NCI-H1694 treated with DMSO at 0.1 percent for 48 hours (cell line): ENCODE results near the gene CEP350.
"Not testable (repeated sequence)": the region's sequence is repeated elsewhere in the genome, so short reads cannot be mapped to it uniquely, and the experiment has no call there.

Source experiments
- DNase-seq: peaks from one replicate; lab custom pipeline; 2025; lab: John Stamatoyannopoulos, UW

CEP350 gene

DNA sequence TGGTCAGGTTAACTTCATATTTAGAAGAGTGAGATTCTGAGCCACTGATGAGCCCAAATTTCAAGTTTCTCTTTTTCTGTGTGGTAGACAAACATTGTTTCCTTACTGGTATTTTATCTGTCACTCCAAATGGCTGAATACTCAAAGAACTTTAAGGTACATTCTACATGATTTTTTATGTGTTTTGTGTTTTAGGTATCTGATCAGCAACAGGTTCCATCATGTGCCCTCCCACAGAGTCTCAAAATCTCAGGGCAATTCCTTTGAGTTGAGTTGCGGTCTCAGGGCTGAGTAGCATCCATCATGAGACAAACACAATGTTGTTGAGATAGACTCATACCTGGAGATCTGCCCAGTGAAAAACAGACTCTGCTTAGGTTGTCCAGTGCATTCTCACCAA is 14.7 kb upstream of the CEP350 start:
- no peak for DNase-seq

DNA sequence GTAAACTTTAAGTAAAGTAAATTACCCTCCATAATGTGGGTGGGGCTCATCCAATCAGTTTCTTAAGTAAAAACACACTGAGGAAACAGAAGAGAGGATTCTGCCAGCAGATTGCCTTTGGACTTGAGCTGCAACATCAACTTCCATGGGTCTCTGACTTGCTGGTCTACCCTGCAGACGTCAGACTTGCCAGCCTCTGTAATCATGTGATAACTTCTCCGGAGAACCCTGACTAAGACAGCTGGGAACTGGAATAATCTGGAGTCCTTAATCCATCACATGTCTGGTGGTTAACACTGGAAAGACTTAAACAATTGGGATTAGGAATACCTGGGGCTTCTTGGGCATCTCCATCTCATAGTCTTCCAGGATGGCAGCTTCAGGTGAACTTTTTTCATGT is 13.2 kb upstream of the CEP350 start:
- no peak for DNase-seq

DNA sequence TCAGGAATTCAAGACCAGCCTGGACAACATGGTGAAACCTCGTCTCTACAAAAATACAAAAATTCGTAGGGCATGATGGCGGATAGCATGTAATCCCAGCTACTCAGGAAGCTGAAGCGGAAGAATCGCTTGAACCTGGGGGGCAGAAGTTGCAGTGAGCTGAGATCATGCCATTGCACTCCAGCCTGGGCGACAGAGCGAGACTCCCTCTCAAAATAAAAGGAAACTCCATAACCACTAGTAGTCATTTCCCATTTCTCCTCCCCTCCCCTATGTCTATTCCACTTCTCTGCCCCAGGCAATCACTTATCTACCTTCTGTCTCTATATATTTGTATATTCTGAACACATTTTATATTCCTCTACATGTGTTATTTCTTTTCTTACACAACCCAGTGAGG is 4.0 kb upstream of the CEP350 start:
- DNase-seq, result no peak

DNA sequence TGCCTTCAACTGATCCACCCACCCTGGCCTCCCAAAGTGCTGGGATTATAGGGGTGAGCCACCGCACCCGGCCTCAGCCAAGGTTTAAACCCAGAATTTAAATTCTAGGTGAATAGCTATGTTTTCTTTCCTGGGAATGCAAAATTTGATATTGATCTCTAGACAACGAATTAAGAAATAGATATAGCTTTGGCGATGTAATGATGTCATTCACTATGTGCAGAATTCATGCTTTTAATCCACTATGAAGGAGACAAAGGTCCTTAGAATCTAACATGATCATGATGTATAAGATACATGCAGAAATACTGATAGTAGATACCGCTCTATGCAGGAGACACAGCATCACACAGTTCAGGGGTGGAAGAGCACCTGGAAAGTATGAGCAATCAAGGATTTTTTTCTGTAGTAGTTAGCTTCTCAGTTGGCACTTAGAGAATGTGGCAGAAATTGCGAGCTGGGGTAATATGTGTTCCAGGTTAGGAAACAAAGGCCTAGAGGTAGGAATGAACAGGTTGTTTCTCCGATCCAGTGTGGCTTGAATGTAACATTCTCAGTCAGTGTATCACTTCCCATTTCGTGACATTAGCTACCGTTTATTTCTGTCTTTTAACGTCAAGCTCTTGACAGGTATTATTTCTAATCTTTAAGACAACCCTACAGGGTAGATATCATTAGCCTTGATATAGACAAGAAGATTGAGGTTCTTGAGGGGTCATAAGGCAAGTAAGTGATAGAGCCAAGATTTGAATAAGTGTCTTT is 3.0 kb upstream of the CEP350 start:
- DNase-seq, result no peak

DNA sequence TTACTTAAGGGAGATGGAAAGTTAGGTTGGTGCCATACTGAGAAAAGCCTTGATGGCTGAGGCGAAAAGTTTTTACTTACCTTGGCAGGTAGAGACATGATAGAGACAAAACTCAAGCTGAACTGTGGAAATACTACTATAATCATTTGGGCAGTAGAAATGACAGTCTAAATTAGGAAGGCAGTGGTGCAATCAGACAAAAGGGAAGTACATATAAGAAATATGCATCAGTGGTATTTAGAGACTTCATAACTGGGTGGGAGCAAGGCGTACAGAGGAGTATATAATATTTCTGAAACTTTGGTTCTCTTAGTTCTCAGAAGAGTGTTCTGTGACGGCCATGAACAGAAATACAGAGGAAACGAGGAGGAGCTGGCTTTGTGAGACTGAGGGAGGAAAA is 2.4 kb upstream of the CEP350 start:
- no peak for DNase-seq

DNA sequence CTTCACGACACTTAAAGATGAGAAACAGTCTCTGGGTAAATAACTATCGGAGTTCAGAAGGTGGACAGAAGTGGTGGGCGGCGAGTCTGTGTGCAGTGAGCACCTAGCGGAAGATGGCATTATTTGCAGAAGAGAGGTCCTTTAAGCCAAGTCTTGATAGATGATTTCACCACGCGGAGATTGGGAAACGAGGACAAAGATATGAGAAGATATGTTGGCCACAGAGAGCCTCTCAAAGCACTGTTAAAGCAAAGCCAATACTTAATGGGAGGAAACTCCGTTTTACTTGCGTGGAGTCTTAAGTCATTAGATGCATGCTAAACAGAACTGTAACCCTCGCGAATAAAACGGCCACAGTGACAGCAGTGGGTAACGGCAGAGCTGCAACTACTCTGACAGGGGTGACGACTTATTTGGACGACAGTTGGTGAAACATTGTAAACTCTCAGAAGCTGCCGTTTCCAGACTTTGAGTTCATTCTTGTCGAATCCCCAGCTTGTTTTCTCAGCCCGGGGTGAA is 577 bp upstream of the CEP350 start:
- peak; percentile 69 for DNase-seq

DNA sequence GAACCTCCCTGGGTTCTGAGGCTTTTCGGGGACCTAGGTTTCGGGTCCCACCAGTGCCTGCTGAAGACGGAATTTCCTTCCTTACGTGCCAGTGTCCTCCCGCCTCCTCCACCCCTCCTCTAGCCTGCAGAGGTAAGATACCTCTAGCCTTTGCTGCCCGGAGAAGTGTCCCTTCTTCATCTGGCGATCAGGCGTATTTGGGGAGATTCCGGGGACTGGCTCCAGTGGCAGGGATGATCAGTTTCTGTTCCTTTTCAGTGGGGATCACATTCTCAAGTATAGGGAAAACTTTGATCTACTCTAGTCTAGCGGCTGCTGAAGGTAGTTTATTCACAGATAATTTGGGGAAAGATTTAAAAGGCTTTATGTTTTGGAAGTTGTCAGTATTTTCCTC is 674 bp downstream of the CEP350 start:
- no peak for DNase-seq

DNA sequence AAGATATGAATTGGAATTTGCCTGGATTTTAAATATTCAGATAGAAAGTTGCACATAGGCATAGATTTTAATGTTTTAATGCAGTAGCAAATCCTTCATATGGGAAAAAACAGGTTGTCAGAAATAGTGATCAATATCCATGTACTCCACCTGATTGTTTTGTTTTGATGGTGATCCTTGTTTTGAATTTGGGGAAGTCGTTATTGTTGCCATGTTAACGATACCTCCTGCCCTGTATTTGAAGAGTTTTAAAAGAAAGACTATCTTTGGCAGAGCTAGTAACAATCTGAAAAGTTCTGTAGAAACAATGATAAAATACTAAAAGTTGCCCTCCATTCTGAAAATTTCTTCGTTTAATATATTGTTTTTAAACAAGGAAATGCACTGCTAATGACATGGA is 1.1 kb downstream of the CEP350 start:
- no peak for DNase-seq

DNA sequence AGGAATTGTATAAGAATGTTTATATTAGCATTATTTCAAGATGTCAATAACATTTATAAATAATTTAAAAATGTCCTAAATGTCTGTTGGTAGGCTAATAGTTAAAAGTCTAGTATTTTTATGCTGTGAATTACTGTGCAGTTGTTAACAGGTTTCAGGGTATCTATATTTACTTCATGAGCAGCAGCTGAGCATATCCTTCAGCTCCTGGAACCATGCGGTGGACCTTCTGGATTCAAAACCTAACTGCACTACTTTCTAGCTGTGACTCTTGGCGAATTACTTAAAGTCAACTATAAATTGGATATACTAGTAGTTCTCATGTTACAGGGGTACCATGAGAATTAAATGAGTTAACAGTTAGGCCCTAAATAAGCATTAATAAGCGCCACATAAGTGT is 3.7 kb downstream of the CEP350 start:
- DNase-seq, result no peak

DNA sequence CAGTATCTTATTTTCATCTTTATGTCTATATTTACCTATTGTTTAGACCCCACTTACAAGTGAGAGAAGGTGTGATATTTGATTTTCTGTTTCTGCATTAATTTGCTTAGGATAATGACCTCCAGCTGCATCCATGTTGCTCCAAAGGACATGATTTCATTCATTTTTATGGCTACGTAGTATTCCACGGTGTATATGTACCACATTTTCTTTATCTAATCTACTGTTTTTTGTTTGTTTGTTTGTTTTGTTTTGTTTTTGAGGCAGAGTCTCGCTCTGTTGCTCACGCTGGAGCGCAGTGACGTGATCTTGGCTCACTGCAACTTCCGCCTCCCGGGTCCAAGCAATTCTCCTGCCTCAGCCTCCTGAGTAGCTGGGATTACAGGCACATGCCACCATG is 7.6 kb downstream of the CEP350 start:
- not testable (repeated sequence) for DNase-seq

DNA sequence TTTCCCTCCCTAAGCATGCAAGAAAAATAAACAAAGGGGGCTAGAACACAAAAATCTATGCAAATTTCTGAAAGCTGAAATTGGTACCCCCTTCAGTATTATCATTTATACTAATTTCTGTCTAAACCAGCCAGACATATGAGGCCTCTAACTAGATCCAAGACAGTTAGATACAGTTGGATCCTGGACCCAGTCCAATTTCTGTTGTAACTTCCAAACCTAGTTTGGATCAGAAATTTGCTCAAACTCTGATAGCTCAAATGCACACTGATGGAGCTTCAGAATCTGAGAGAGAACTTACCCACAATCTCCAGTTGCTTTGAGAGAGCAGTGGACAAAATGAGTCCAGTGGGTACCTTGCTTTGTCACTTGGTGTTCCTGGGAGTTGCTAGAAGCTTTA is 11.9 kb downstream of the CEP350 start:
- no peak for DNase-seq

DNA sequence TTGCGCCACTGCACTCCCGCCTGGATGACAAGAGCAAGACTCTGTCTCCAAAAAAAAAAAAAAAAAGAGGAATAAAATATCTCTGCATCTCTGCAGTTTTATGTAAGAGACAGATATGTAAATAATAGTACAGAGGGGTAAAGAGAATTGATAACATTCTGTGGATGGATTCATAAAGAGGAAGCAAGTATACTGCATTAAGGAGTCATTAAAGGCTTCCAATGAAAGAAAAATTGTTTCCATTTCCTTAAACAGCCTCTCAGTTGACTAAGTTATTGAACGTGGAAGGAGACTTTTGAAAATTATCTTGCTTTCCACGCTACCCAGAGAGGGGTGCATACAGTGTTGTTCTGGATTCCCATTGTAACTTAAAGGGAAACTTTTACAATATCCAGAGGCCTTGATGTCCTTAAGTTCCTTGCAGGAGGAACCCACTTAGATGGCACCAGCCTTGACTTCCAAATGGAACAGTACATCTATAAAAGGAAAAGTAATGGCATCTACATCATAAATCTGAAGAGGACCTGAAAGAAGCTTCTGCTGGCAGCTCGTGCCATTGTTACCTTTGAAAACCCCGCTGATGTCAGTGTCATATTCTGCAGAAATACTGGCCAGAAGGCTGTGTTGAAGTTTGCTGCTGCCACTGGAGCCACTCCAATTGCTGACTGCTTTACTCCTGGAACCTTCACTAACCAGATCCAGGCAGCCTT is 13.8 kb downstream of the CEP350 start:
- no peak for DNase-seq

DNA sequence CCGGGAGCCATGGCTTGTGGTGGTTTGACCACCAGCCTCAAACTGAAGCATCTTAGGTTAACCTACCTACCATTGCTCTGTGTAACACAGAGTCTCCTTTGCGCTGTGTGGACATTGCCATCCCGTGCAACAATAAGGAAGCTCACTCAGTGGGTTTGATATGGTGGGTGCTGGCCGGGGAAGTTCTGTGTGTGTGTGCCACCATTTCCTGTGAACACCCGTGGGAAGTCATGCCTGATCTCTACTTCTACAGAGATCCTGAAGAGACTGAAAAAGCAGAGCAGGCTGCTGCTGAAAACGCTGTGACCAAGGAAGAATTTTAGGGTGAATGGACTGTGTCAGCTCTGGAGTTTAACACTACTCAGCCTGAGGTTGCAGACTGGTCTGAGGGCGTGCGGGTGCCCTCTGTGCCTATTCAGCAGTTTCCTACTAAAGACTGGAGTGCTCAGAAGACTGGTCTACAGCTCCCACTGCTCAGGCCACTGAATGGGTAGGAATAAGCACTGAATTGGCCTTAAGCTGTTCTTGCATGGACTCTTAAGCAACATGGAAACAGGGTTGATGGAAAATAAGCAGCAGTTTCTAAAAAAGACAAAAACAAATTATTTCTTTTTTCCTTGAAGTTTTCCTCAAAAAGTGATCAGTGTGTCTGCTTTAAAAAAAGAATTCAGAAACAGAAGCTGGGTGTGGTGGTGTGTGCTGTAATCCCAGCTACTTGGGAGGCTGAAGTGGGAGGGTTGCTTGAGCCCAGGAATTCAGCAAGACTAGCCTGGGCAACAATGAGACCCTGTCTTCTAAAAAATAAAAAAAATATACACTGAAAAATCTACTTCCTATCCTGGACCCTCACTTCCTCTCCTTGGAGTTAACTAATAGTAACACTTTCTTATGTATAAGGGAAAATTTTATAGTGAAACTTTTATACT is 14.6 kb downstream of the CEP350 start:
- DNase-seq, result no peak

DNA sequence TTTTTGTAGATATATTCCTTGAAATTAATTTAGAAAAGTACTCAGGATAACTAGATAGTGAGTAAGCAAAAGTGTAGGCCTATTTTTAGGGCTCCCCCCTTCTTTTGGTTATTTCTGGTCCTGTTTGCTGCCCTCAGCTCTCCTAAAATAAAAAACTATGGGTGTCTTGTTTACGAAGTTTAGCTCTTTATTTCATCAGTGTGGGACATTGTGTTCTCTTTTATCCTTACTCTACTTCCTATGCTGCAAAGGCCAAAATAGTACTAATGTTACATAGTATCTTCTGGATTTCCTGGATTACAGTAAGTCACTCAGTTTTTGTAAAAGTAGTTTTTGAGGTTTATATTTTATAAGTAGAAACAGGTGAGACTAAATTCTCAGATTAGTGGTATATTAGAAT is 15.4 kb downstream of the CEP350 start:
- DNase-seq, result no peak

DNA sequence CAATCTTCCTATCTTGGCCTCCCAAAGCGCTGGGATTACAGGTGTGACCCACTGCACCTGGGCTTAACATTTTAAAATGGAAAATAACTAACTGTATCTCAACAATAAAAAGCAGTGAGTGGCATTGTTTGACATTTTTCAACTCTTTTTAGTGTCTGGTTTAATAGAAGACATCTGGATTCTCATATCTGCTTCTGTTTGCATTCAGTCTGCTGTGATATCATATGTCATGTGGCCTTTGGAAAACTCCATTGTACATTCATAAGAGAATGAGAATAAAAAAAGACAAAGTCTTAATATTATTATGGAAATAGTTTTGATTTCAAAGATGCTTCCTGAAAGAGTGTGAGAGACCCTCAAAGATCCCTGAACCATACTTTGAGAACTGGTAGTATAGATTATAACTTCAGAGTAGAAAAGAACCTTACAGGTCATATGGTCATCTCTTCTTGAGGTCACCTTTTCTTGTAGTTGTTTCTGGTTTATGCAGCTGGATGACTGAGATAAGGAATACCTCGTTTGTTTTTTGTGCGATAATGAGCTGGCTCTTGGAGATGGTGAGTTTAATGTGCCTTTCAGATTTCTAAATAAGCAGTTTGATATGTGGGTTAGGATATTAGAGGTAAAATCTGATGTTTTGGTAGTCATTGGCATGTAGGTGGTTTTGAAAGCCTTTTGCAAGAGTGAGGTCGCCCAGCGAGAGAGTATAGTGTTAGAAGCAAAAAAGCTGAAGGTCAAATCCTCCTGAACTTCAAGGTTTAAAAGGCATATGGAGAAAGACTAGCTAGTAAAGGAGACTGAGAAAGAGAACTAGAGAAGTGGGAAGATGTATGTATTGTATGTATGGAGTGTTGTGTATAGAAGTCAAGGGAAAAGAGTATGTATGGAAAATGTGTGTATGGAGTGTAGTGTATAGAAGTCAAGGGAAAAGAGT is 17.2 kb downstream of the CEP350 start:
- no peak for DNase-seq

DNA sequence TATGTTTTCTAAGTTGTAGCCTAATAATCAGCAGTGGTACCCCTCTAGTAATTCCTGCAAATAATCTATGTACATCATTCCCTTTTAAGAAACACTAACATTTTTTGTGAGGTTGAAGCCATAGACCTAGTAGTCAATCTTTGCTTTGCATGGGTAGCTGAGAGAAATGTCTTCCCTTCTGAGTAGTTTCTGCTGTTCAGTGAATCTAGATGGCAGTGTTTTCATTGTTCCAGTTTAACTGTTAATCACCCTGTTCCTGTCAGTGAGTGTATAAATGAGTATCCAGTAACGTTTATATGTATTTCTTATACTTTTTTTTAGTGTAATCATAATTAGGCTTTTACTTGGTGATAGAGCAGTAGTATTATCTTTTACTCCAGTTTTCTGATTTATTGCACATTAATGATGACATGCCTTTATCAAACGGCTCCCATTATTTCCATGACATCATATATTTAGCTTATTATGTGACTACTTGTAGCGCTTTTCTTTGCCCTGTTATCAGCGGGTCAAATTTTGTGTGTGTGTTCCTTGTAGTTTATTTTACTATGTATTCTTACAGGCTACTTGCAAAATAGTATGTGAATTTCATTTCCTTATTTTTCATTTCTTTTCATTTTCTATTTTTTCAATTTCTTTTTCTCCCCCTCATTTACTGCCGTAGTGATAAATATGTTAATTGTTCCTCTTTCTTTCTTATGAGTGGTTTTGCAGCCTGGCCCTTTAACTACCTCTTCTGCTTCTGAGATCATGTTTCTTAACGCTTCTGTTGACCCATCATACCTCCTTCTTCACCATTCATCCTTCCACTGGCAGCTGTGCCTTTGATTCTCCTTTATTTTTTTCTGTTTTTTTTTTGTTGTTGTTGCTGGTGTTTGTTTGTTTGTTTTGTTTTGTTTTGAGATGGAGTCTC is 18.8 kb downstream of the CEP350 start:
- DNase-seq, result no peak

DNA sequence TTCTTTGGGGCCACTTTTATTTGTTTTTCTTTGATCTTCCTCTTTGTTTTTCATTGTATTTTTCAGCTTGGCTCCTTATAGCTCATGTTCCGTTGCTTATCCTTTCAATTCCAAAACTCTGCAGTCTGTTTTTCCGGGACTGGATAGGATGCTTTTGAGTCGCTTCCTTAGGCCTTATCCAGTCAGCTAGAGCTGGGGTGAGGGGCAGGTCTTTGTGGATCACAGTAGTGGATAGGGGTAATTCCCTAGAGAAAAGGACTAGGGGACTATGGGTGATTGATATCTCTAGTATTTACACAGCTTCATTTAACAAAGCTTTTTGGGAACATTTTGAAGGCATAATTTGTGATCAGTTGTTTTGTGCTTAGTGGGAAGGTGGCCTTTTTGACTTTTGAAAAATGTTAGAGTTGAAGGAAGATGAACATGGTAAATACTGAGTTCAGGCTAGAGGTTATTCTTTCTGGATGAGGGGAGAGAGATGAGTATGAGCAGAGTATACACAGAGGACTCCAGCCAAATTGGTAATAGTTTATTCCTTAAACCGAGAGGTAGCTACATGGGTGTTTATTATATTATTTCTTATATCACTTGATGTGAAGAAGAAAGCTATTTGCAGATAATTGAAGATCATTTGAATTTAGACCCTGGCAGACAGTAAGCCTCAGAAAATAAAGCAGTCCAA is 22.5 kb downstream of the CEP350 start:
- DNase-seq, result no peak

DNA sequence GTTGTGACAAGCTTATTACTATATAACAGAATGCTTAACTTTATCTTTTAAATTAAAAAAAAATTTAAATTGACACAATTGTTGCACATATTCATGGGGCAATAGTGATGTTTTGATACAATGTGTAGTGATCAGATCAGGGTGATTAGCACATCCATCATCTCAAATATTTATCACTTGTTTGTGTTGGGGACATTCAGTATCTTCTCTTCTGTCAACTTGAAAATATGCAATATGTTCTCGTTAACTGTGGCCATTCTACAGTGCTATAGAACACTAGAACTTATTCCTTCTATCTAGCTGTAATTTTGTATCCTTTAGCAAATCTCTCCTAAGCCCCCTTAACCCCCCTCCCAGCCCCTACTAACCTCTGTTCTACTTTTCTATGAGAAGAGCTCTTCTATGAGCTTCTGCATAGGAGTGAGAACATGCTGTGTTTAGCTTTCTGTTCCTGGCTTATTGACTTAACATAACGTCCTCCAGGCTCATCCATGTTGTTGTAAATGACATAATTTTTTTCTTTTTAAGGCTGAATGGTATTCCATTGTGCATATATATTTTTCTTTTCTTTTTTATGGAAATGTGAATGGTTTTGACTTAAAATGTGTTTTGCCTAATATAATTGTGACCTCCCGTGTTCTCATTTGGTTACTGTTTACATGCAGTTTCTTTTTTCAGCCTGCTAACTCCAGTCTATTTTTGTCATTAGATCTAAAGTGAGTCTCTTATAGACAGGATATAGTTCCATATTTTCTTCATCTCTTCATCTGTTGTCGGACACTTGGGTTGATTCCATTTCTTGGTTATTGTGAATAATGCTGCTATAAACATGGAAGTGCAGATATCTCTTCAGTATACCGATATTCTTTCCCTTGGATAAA is 23.8 kb downstream of the CEP350 start:
- DNase-seq, result no peak

DNA sequence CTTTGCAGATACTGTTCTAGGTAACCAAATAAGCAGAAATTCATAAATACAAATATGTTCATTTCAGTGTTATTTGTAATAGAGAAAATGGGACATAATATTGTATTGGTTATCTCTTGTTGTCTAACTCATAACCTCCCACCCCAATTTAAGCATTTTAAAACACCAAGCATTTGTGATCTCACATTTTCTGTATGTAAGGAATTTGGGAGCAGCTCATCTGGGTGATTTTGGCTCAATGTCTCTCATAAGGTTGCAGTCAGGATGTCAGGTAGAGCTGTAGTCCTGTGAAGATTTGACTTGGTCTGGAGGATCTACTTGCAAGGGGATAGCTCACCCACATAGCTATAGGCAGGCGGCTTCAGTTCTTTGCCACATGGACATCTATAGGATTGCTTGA is 29.5 kb downstream of the CEP350 start:
- no peak for DNase-seq
